Nephron (organoid): ENCODE measurements around the gene NT5M.

Experiments used
- H3K27ac Mint-ChIP-seq, 3 experiments: 2 replicates each; pipeline ENCODE4 v1.8.0; 2020; ENCODE audit warnings: mixed read lengths in 3 of 3, mild to moderate bottlenecking in 2 of 3, moderate library complexity in 1 of 3
- H3K27me3 Mint-ChIP-seq: 2 replicates; pipeline ENCODE4 v1.8.0; 2021; ENCODE audit warnings: low read depth, mild to moderate bottlenecking, moderate library complexity, mixed read lengths
- H3K36me3 Mint-ChIP-seq: 2 replicates; pipeline ENCODE4 v1.8.0; 2020; ENCODE audit warnings: low read depth, mixed read lengths
- H3K4me1 Mint-ChIP-seq: 2 replicates; pipeline ENCODE4 v1.8.0; 2020; ENCODE audit warnings: mixed read lengths
- H3K4me3 Mint-ChIP-seq, 3 experiments: 2 replicates each; pipeline ENCODE4 v1.8.0; 2020; ENCODE audit warnings: mild to moderate bottlenecking in 3 of 3, mixed read lengths in 3 of 3, moderate library complexity in 2 of 3
- H3K9me3 Mint-ChIP-seq: 2 replicates; pipeline ENCODE4 v1.8.0; 2020; ENCODE audit warnings: mixed read lengths
- TF ChIP-seq, protein P1 (sequence below), 3 experiments: fragments of 200-600 bp; sonication (generic); IDR thresholded peaks; one replicate each; pipeline ENCODE4 v1.5.0; 2021; ENCODE audit warnings: antibody characterized with exemption in 3 of 3; ENCODE audit not compliant: unreplicated experiment in 3 of 3

NT5M gene

DNA sequence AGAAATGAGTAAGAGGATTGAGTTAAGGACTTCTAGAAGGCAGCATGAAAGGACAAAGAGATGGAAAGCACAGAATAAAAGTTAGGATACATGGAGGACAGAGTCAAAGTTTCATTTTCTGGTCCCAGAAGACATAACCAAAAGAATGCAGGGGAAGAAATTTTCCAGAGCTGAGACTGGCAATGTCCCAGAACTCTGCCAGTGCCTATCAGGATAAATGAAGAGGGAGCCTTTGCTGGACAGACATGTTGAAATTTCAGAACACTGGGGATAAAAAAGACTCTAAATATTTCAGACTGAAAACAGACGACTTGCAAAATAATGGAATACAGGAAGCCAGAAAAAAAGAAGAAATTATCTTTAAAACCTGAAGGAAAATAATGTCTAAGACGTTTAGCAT is 55.7 kb downstream of the NT5M start:
- H3K27me3 Mint-ChIP-seq: peaks cover 20% of the 10 kb centered on the region
- TF ChIP-seq, protein P1, sequence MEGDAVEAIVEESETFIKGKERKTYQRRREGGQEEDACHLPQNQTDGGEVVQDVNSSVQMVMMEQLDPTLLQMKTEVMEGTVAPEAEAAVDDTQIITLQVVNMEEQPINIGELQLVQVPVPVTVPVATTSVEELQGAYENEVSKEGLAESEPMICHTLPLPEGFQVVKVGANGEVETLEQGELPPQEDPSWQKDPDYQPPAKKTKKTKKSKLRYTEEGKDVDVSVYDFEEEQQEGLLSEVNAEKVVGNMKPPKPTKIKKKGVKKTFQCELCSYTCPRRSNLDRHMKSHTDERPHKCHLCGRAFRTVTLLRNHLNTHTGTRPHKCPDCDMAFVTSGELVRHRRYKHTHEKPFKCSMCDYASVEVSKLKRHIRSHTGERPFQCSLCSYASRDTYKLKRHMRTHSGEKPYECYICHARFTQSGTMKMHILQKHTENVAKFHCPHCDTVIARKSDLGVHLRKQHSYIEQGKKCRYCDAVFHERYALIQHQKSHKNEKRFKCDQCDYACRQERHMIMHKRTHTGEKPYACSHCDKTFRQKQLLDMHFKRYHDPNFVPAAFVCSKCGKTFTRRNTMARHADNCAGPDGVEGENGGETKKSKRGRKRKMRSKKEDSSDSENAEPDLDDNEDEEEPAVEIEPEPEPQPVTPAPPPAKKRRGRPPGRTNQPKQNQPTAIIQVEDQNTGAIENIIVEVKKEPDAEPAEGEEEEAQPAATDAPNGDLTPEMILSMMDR (IDR thresholded peaks at IDR 0.05; ENCODE audit: unreplicated experiment in 3 of 3): no peak
- peaks cover 11% of the 10 kb centered on the region for H3K36me3 Mint-ChIP-seq
- H3K27ac Mint-ChIP-seq: no peak overlapping the region
- peaks cover 18% of the 10 kb centered on the region for H3K4me1 Mint-ChIP-seq
- H3K4me3 Mint-ChIP-seq: no peak overlapping the region
- H3K9me3 Mint-ChIP-seq: peaks cover 22% of the 10 kb centered on the region

DNA sequence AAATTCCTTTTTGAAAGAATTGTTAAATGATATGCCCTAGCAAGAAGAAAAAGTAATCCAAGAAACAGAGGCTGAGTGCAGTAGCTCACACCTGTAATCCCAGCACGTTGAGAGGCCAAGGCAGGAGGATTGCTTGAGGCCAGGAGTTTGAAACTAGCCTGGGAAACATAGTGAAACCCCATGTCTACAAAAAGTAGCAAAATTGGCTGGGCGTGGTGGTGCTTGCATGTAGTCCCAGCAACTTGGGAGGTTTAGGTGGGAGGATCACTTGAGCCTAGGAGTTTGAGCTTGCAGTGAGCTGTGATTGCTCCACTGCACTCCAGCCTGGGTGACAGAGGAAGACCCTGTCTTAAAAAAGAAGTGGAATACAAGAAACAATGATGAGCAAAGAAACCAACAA is 56.1 kb downstream of the NT5M start:
- Mint-ChIP-seq H3K27me3 (peaks cover 21% of the 10 kb centered on the region), H3K36me3 (peaks cover 11% of the 10 kb centered on the region), H3K9me3 (peaks cover 22% of the 10 kb centered on the region), H3K4me1 (peaks cover 23% of the 10 kb centered on the region), H3K4me3 (no peak overlapping the region), H3K27ac (no peak overlapping the region)
- TF ChIP-seq, protein P1 (IDR thresholded peaks at IDR 0.05; ENCODE audit: unreplicated experiment in 3 of 3): no peak

GRCh38 chr17:17360087-17360730 is 57.0 kb downstream of the NT5M start:
- Mint-ChIP-seq H3K4me1 (peaks cover 21% of the 10 kb centered on the region), H3K4me3 (no peak overlapping the region), H3K27ac (no peak overlapping the region), H3K9me3 (peaks cover 22% of the 10 kb centered on the region), H3K36me3 (peaks cover 11% of the 10 kb centered on the region), H3K27me3 (peaks cover 24% of the 10 kb centered on the region)
- TF ChIP-seq, protein P1 (IDR thresholded peaks at IDR 0.05; ENCODE audit: unreplicated experiment in 3 of 3): no peak

GRCh38 chr17:17361543-17361866 is 58.3 kb downstream of the NT5M start:
- TF ChIP-seq, protein P1 (IDR thresholded peaks at IDR 0.05; ENCODE audit: unreplicated experiment in 3 of 3): no peak
- Mint-ChIP-seq H3K36me3 (peaks cover 11% of the 10 kb centered on the region), H3K4me1 (peaks cover 17% of the 10 kb centered on the region), H3K27ac (no peak overlapping the region), H3K4me3 (no peak overlapping the region), H3K9me3 (peaks cover 24% of the 10 kb centered on the region), H3K27me3 (peaks cover 31% of the 10 kb centered on the region)

- TF ChIP-seq, protein P1 (IDR thresholded peaks at IDR 0.05; ENCODE audit: unreplicated experiment in 3 of 3): no peak
- H3K27ac Mint-ChIP-seq: no peak overlapping the region
- peaks cover 11% of the 10 kb centered on the region for H3K36me3 Mint-ChIP-seq
- peaks cover 21% of the 10 kb centered on the region for H3K4me1 Mint-ChIP-seq
- no peak overlapping the region for H3K4me3 Mint-ChIP-seq
- peaks cover 24% of the 10 kb centered on the region for H3K9me3 Mint-ChIP-seq
- peaks cover 34% of the 10 kb centered on the region for H3K27me3 Mint-ChIP-seq
These were observed 58.8 kb downstream of the NT5M start for GRCh38 chr17:17361867-17362539.

DNA sequence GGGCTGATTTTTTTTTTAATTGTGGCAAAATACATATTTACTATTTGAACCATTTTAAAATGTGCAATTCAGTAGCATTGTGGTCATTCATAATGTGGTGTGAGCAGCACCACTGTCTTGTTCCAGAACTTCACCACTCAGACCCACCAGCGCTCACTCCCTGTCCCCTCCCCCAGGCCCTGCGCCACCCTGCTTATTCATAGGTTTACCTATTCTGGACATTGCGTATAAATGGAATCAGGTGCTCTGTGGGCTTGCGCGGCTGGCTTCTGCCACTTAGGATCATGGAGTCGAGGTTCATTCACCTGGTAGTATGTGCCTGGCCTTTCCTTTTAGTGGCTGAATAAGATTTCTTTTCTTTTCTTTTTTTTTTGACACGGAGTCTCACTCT is 59.4 kb downstream of the NT5M start:
- no peak overlapping the region for H3K4me3 Mint-ChIP-seq
- peaks cover 39% of the 10 kb centered on the region for H3K27me3 Mint-ChIP-seq
- no peak overlapping the region for H3K27ac Mint-ChIP-seq
- peaks cover 24% of the 10 kb centered on the region for H3K9me3 Mint-ChIP-seq
- H3K4me1 Mint-ChIP-seq: peaks cover 26% of the 10 kb centered on the region
- TF ChIP-seq, protein P1 (IDR thresholded peaks at IDR 0.05; ENCODE audit: unreplicated experiment in 3 of 3): no peak
- peaks cover 11% of the 10 kb centered on the region for H3K36me3 Mint-ChIP-seq
